HG03108 (cell line): ENCODE results near the gene IP6K2.
A peak's percentile ranks its signal among the peaks of the same experiment; 100 is the strongest.
"Not testable (repeated sequence)": the region's sequence is repeated elsewhere in the genome, so short reads cannot be mapped to it uniquely, and the experiment has no call there.

Experiments used
- ATAC-seq: cut with Tn5 transposase; IDR thresholded peaks from one replicate; pipeline ENCODE4 v1.9.1; 2021; ENCODE audit warnings: moderate library complexity; ENCODE audit not compliant: unreplicated experiment

Gene IP6K2

GRCh38 chr3:48716982-48717746 lies at the start of gene IP6K2:
Gene IP6K2, minus strand, starts transcription at chr3:48717221. Its CDS starts 21,930 bp downstream, at chr3:48695291.
- ATAC-seq, result peak; percentile 96

- ATAC-seq, result no peak
Measured at GRCh38 chr3:48765376-48765775, 48.4 kb upstream of the IP6K2 start.

- no peak for ATAC-seq
Measured at GRCh38 chr3:48762816-48763215, 45.8 kb upstream of the IP6K2 start.

- not testable (repeated sequence) for ATAC-seq
Measured at GRCh38 chr3:48759991-48760540, 43.0 kb upstream of the IP6K2 start.

- not testable (repeated sequence) for ATAC-seq
Measured at GRCh38 chr3:48759531-48759930, 42.5 kb upstream of the IP6K2 start.

GRCh38 chr3:48759071-48759470 lies 42.0 kb upstream of the IP6K2 start:
- no peak for ATAC-seq

GRCh38 chr3:48756640-48757039 lies 39.6 kb upstream of the IP6K2 start:
- ATAC-seq, result no peak

GRCh38 chr3:48750856-48751255 lies 33.8 kb upstream of the IP6K2 start:
- no peak for ATAC-seq

GRCh38 chr3:48748754-48749153 lies 31.7 kb upstream of the IP6K2 start:
- ATAC-seq, result no peak

GRCh38 chr3:48747706-48748105 lies 30.7 kb upstream of the IP6K2 start:
- no peak for ATAC-seq

GRCh38 chr3:48747015-48747615 lies 30.1 kb upstream of the IP6K2 start:
- ATAC-seq, result no peak

- ATAC-seq, result no peak
Measured at GRCh38 chr3:48743773-48744172, 26.8 kb upstream of the IP6K2 start.

GRCh38 chr3:48741226-48741625 lies 24.2 kb upstream of the IP6K2 start:
- not testable (repeated sequence) for ATAC-seq

- peak; percentile 79 for ATAC-seq
Measured at GRCh38 chr3:48739955-48740823, 23.2 kb upstream of the IP6K2 start.

- ATAC-seq, result no peak
Measured at GRCh38 chr3:48739617-48739954, 22.6 kb upstream of the IP6K2 start.

GRCh38 chr3:48738926-48739616 lies 22.1 kb upstream of the IP6K2 start:
- no peak for ATAC-seq

GRCh38 chr3:48738144-48738536 lies 21.1 kb upstream of the IP6K2 start:
- ATAC-seq, result no peak

GRCh38 chr3:48735075-48735767 lies 18.2 kb upstream of the IP6K2 start:
- not testable (repeated sequence) for ATAC-seq

- ATAC-seq, result not testable (repeated sequence)
Measured at GRCh38 chr3:48734541-48734940, 17.5 kb upstream of the IP6K2 start.
